COLO829 (cell line): Measurements from ENCODE around the gene MCOLN1.

Experiments
- DNase-seq: peaks from one replicate; pipeline ENCODE4 v3.0.0; 2012; ENCODE audit warnings: low spot score

The MCOLN1 gene

GRCh38 chr19:7542556-7543348 lies 20.3 kb downstream of the MCOLN1 start:
- DNase-seq = no peak

- DNase-seq = no peak
Measured at GRCh38 chr19:7544626-7545025, 22.2 kb downstream of the MCOLN1 start.

- no peak for DNase-seq
Measured at GRCh38 chr19:7545300-7545699, 22.9 kb downstream of the MCOLN1 start.

GRCh38 chr19:7545904-7546303 lies 23.5 kb downstream of the MCOLN1 start:
- DNase-seq = no peak

DNA sequence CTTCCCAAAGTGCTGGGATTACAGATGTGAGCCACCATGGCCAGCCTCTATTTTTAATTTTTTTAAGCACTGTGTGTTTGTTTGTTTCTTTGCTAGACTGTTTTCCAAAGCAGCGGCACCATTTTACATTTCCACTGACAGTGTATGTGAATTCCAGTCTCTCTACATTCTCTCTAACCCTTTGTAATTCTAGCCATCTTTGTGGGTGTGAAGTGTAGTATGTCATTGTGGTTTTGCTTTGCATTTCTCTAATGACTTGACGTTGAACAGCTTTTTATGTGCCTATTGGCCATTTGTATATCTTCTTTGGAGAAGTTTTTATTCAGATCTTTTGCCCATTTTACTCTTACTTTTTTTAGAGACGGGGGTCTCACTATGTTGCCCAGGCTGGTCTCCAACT lies 24.7 kb downstream of the MCOLN1 start:
- DNase-seq = no peak

DNA sequence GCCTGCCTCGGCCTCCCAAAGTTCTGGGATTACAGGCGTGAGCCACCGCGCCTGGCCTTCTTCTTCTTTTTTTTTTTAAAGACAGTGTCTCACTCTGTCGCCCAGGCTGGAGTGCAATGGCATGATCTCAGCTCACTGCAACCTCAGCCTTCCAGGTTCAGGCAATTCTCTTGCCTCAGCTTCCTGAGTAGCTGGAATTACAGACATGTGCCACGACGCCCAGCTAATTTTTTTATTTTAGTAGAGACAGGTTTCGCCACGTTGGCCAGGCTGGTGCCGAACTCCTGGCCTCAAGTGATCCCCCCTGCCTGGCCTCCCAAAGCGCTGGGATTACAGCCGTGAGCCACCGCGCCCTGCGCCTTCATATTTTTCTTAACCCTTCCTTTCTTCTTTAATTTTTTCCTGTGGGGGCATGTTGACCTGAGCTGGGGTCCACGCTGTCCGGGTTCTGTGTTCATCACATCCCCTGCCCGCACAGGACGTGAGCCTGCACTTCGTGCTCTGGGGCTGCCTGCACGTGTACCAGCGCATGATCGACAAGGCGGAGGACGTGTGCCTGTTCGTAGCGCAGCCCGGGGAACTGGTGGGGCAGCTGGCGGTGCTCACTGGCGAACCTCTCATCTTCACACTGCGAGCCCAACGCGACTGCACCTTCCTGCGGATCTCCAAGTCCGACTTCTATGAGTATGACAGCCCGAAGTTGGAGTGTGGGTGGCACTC lies 27.2 kb downstream of the MCOLN1 start:
- DNase-seq = no peak

- no peak for DNase-seq
Measured at GRCh38 chr19:7550169-7550770, 27.8 kb downstream of the MCOLN1 start.

GRCh38 chr19:7550987-7551761 lies 28.8 kb downstream of the MCOLN1 start:
- peak; percentile 44 for DNase-seq

- no peak for DNase-seq
Measured at GRCh38 chr19:7552781-7553180, 30.4 kb downstream of the MCOLN1 start.

- no peak for DNase-seq
Measured at GRCh38 chr19:7554565-7554964, 32.1 kb downstream of the MCOLN1 start.

DNA sequence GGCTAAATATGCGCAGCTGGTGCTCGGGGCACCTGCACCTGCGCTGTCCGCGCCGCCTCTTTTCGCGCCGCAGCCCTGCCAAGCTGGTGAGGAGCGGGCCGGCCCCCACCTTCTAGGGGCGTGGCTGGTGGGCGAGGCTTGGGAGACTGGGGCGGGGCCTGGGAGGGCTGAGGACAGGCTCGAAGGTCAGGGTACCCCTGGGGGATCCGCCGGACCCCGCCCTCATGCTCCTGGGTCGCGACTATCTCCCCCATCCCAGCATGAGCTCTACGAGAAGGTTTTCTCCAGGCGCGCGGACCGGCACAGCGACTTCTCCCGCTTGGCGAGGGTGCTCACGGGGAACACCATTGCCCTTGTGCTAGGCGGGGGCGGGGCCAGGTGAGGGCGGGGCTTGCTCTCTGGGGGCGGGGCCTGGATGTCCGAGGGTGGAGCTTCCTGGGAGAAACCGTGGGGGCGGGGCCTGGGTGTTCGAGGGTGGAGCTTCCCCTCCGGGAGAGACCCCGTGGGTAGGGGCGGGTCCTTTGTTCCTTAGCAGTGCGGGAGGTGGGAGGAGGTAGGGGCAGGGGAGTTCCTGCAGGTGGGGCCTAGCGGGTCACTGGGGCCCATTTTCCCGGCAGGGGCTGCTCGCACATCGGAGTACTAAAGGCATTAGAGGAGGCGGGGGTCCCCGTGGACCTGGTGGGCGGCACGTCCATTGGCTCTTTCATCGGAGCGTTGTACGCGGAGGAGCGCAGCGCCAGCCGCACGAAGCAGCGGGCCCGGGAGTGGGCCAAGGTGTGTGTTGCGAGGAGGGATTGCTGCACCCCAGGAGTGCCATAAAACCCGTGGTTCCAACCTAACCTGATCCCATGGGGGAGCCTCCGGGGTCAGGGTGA lies 32.8 kb downstream of the MCOLN1 start:
- DNase-seq = peak; percentile 64

GRCh38 chr19:7556696-7557315 lies 34.4 kb downstream of the MCOLN1 start:
- no peak for DNase-seq

- DNase-seq = no peak
Measured at GRCh38 chr19:7558667-7559066, 36.2 kb downstream of the MCOLN1 start.

DNA sequence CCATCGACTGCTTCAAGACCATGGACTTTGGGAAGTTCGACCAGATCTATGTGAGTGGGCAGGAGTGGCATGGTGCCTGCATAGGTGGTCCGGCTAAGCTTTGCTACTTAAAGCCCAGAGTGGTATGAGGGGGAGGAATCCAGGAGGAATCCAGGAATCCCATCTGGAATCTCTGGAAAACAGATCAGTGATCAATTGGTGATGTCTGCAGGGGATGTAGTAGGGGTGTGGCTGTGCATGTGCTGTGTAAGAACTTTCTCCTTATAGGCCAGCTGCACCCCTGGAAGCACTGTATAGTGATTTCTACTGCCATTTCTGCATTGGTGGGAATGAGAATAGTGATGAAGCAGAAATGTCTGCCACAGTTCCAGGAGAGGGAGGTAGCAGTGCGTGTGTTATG lies 36.7 kb downstream of the MCOLN1 start:
- DNase-seq = no peak

GRCh38 chr19:7560255-7560654 lies 37.8 kb downstream of the MCOLN1 start:
- DNase-seq = no peak

DNA sequence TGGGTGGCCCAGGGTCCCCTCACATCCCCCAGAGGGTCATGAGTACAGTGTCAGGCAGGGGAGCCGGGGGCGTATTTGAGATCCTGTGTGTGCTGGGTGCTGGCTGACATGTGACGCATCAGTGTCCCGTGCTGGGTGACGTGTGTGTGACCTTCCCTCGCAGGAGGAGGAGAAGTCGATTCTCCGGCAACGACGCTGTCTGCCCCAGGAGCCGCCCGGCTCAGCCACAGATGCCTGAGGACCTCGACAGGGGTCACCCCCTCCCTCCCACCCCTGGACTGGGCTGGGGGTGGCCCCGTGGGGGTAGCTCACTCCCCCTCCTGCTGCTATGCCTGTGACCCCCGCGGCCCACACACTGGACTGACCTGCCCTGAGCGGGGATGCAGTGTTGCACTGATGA lies 38.9 kb downstream of the MCOLN1 start:
- no peak for DNase-seq

GRCh38 chr19:7562646-7563393 lies 40.4 kb downstream of the MCOLN1 start:
- no peak for DNase-seq

GRCh38 chr19:7564866-7565265 lies 42.4 kb downstream of the MCOLN1 start:
- no peak for DNase-seq

GRCh38 chr19:7565332-7565731 lies 42.9 kb downstream of the MCOLN1 start:
- no peak for DNase-seq

DNA sequence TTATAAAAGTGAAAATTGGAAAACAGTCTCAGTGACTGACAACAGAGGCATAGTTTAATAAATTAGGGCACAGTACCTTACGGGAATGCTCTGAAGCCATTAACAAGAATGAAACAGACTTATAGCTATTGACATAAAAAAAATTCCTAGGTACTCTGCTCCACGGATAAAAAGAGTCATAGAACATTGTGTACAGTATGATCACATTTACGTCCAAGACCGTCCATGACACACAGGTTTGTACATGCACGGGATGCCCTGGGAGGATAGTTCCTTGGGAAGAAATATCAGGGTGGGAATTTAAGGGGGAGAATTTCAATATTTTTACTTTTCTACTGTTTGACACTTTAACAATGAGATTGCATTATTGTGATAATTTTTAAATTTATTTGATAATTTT lies 48.3 kb downstream of the MCOLN1 start:
- no peak for DNase-seq
